Glomerular visceral epithelial cell (primary cell): ENCODE results near the gene ADARB1.

Experiments
- DNase-seq: peaks from one replicate; pipeline ENCODE4 v3.0.0-alpha.2; 2016; ENCODE audit errors: extremely low spot score

The ADARB1 gene

GRCh38 chr21:45039317-45040156 is 34.8 kb upstream of the ADARB1 start:
- DNase-seq, result no peak

- no peak for DNase-seq
Measured at GRCh38 chr21:45040157-45040711, 34.1 kb upstream of the ADARB1 start.

- no peak for DNase-seq
Measured at GRCh38 chr21:45040739-45041138, 33.6 kb upstream of the ADARB1 start.

GRCh38 chr21:45041351-45041805 is 33.0 kb upstream of the ADARB1 start:
- peak; percentile 20 for DNase-seq

- no peak for DNase-seq
Measured at GRCh38 chr21:45041984-45042663, 32.3 kb upstream of the ADARB1 start.

GRCh38 chr21:45042664-45043161 is 31.7 kb upstream of the ADARB1 start:
- DNase-seq, result no peak

GRCh38 chr21:45043541-45044020 is 30.8 kb upstream of the ADARB1 start:
- no peak for DNase-seq

GRCh38 chr21:45045481-45045880 is 28.9 kb upstream of the ADARB1 start:
- no peak for DNase-seq

GRCh38 chr21:45047257-45047656 is 27.1 kb upstream of the ADARB1 start:
- DNase-seq, result no peak

- no peak for DNase-seq
Measured at GRCh38 chr21:45048026-45048698, 26.2 kb upstream of the ADARB1 start.

GRCh38 chr21:45048968-45049367 is 25.4 kb upstream of the ADARB1 start:
- DNase-seq, result no peak

GRCh38 chr21:45049714-45050344 is 24.6 kb upstream of the ADARB1 start:
- no peak for DNase-seq

GRCh38 chr21:45050345-45050796 is 24.0 kb upstream of the ADARB1 start:
- no peak for DNase-seq

- DNase-seq, result no peak
Measured at GRCh38 chr21:45050797-45051489, 23.4 kb upstream of the ADARB1 start.

- DNase-seq, result no peak
Measured at GRCh38 chr21:45051580-45052434, 22.6 kb upstream of the ADARB1 start.

GRCh38 chr21:45052960-45053359 is 21.4 kb upstream of the ADARB1 start:
- no peak for DNase-seq

GRCh38 chr21:45053561-45054226 is 20.7 kb upstream of the ADARB1 start:
- no peak for DNase-seq

GRCh38 chr21:45054227-45054926 is 20.0 kb upstream of the ADARB1 start:
- no peak for DNase-seq
